WTC11 (cell line): Measurements from ENCODE around the gene ITPK1.

ENCODE experiments used
- CTCF ChIP-seq: fragments of 200-600 bp; IDR thresholded peaks from 2 replicates; pipeline ENCODE4 v1.8.0; 2022; ENCODE audit warnings: antibody characterized with exemption
- TCF7 ChIP-seq: sonication (generic); formaldehyde crosslinking; IDR thresholded peaks from 2 replicates; pipeline ENCODE4 v1.8.0; 2022; ENCODE audit warnings: mild to moderate bottlenecking, low read depth, missing genetic modification reagents, moderate library complexity

- TF ChIP-seq TCF7 (CRISPR knock-in tag) (no peak), CTCF (no peak)
Measured at GRCh38 chr14:92888896-92889295, 226.8 kb downstream of the ITPK1 start.
